ENCODE measurements around the gene OR52N4.

- TF ChIP-seq POLR2A (IDR thresholded peaks at IDR 0.05): no peak
- TF ChIP-seq, protein P1, sequence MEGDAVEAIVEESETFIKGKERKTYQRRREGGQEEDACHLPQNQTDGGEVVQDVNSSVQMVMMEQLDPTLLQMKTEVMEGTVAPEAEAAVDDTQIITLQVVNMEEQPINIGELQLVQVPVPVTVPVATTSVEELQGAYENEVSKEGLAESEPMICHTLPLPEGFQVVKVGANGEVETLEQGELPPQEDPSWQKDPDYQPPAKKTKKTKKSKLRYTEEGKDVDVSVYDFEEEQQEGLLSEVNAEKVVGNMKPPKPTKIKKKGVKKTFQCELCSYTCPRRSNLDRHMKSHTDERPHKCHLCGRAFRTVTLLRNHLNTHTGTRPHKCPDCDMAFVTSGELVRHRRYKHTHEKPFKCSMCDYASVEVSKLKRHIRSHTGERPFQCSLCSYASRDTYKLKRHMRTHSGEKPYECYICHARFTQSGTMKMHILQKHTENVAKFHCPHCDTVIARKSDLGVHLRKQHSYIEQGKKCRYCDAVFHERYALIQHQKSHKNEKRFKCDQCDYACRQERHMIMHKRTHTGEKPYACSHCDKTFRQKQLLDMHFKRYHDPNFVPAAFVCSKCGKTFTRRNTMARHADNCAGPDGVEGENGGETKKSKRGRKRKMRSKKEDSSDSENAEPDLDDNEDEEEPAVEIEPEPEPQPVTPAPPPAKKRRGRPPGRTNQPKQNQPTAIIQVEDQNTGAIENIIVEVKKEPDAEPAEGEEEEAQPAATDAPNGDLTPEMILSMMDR (IDR thresholded peaks at IDR 0.05): no peak
These were observed 48.4 kb upstream of the OR52N4 start for GRCh38 chr11:5705688-5706087.

Data from body of pancreas (tissue), 4 donors.